EH (cell line): ENCODE data around the gene HOXD10.

Source experiments
- DNase-seq: peaks from one replicate; pipeline ENCODE4 v3.0.0-alpha.2; 2015; ENCODE audit warnings: low read depth

HOXD10 gene

DNA sequence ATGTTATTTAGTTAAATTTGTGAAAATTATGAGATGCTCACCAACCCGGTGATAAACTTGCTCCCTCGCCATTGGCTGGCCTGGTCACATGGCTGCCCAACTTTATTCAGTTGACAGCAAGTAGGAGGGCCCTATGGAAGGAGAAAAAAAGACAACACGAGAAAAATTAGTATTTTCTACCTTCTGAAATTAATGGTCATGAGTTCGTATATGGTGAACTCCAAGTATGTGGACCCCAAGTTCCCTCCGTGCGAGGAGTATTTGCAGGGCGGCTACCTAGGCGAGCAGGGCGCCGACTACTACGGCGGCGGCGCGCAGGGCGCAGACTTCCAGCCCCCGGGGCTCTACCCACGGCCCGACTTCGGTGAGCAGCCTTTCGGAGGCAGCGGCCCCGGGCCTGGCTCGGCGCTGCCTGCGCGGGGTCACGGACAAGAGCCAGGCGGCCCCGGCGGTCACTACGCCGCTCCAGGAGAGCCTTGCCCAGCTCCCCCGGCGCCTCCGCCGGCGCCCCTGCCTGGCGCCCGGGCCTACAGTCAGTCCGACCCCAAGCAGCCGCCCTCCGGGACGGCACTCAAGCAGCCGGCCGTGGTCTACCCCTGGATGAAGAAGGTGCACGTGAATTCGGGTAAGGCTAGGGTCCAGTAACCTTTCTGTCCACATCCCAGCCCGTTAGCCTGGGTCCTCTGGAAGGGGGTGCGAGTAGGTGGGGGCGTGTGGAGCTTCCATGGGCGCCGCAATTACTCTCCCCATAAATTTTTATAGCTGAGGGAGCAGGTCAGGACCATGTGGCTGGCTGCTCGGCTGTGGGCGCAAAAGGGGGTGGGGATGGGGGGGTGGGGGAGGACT is 35.1 kb downstream of the HOXD10 start, which contains the start of gene HOXD4:
Gene HOXD4, plus strand, starts transcription at position 109 of the 846 bp plus-strand sequence. Its CDS starts 84 bp downstream, at position 193.
- no peak for DNase-seq

DNA sequence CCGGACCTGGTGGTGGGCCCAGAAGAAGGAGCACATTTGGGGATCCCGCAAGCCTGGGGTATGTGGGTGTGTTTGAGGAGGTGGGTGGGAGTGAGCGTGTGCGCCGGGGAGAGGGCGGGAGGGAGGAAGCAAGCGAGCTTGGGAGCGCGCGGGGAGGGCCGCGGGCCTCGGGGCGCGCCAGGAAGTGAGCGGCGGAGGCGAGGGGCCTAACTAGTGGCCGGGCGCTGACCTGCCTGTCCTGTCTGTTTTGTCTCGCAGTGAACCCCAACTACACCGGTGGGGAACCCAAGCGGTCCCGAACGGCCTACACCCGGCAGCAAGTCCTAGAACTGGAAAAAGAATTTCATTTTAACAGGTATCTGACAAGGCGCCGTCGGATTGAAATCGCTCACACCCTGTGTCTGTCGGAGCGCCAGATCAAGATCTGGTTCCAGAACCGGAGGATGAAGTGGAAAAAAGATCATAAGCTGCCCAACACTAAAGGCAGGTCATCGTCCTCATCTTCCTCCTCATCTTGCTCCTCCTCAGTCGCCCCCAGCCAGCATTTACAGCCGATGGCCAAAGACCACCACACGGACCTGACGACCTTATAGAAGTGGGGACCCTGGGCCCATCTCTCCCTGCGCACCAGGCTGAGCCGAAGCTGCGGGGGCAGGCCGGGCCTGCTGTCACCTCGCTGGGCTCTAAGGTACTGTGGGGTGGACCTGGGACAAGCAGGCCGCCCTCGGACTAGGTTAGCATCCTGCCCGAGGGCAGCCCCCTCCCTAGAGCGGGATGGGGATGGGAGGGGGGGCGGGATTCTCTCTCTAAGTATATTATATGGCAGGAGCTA is 36.0 kb downstream of the HOXD10 start:
- DNase-seq, result no peak

DNA sequence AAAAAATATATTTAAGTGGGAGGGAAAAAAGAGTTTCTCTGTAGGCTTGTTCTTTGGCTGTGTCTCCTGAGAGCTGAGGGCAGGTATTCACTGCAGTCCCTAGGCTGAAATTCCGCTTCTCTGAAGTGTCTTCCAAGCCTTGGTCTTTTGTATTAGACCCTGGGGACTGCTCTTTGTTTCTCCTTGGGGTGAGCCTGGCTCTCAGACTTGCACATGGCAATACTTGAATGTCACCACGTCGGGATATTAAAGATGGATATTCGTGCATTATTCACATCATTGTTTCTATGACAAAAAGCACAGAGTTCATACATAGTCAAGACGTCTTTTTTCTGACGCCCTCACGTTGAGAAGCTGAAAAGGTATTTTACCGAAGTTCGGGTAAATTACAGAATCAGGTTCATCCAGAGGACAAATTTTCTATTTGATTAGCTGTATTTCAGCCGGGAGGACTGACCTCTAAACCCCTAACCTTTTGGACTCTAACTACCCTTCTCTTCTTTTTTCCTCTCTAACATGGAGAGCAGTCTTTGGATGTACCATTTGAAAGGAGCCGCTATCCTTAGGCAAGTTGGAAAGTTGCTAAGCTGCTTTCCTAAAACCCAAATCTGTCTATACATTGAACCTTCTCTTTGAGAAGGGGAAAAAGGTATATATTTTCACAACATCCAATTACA is 38.1 kb downstream of the HOXD10 start:
- no peak for DNase-seq

DNA sequence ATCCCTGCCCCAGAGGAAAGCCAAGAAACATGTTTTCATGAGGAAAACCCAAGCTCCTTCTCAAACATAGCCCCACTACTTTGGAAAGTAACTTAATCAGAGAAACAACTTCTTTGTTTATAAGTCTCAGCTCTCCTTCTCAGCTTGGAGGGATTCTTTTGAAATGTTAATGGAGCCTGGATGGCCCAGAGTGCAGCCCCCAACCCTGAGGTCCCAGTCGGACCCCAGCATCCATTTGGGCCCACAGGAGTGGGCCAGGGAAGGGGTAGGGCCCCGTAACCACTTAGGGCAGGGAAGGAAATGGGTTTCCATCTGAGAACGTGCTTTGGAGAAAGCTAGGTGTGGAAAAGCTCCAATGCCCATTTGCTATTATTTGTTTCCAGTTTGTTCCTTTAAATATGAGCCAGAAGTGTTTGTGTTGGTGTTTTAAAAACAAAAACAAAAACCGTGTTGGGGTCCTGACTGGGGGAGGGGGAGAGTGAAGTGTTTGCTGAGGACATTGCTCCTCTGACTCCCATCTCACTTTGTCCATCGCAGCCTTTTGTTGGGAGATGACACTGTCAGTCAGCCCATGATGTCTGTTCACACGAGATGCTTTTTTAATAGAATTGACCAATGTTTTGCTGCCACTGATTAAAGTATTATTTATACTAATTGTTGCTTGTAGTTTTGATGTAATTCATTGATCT is 38.9 kb downstream of the HOXD10 start:
- DNase-seq, result no peak

DNA sequence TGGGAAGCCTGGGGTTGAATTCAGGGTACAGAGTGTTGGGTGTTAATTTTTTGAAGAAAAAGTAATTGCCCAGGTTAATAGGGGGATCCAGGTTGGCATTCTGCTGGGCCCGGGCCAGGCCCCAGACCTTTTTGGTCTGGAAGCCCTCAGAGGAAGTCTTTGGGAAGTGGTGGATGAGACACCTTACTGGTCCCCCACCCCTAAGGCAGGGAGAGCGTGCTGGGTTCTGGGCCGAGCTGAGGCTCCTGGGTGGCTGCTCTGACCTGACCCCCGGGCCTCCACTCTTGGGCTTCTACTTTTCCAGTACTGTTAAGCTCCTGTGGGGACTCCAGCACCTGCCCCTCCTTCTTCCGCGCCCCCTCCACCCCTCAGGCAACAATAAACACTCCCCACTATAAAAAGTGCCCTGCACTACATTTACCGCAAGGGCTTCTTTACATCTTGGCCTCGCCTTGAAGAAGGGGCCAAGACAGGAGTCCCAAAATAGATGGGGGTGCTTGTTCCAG is 39.8 kb downstream of the HOXD10 start:
- no peak for DNase-seq

DNA sequence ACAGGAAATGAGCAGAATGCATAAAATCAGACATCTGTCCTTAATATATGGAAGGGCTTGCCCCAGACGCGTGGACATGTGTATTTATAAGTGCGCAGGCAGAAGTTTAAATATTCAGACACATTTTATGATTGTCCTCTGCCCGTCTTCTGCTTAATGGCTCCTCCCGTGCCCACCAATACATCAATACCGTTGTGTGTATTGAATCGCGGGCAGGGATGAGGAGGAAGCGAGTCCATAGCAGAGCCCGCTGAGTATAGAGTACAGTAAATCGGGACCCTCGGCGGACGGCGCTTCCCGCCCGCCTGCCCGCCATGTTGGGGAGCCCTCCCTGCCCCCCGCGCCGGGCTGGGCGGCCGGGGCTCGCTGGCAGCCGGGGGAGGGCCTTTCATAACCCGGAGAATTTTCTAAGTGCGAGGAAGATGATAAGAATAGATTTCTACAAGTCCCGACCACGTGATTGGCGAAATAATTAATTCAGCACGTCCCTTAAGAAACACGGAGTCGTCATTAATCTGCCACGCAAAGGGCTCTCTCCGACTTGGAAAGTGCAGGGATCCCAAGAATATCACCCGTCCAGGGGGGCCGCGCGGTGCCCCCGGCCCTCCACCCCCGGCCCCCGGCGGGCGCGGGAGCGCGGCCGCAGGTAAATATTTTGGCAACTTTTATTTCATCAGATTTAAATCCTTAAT is 40.4 kb downstream of the HOXD10 start, which contains the start of gene HOXD3:
Gene HOXD3, plus strand, starts transcription at position 501 of the 692 bp plus-strand sequence. CDS start 11,808 bp downstream, outside the sequence.
- no peak for DNase-seq

DNA sequence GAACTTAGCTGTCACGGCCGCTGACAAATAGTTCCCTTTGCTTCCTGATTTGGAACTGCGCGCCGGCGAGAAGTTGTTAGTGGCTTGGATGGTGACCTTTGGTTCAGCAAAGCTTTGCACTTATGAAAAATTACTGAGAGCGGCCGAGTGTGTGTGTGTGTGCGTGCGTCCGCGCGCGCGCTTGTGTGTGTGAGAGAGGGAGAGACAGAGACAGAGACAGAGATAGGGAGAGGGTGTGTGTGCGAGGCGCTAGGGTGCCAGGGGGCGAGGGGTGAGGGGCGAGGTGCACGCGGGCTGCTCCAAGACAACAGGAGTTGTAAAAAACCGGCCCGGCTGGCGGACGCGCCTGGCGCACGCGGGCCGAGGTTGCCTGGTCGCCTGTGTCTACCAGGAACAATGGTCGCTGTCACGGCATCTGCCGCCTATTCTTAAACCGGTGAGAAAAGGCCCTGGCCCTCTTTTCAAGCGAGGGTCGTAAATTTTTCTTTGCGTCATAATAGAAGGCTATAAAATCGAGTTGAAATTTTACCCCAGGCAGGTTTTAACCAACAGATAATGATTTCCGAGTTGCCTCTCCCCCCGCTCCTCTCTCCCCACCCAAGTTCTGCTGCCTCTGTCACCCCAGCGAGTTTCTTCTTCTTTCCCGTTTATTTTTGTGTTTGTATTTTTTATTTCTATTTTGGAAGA is 41.1 kb downstream of the HOXD10 start:
- DNase-seq, result no peak

DNA sequence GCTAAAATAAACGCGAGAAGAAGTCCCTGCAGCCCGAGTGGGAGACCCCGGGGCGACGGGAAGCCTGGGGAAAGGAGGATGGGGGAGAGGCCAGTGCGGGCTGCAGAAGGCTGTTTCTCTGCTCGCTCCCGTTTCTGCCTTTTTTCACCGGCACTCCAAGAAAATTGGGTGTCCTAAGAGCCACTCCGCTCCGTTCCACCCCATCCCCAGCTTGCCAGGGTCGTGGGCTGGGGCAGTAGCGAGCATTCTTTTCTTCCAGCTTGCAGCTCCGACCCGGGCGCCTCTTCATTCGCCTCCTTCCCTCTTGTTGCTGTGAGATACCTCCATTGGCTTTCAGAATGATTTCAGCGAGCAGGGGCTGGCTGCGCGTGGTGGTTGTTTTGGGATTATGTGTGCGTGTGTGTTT is 41.6 kb downstream of the HOXD10 start:
- no peak for DNase-seq

DNA sequence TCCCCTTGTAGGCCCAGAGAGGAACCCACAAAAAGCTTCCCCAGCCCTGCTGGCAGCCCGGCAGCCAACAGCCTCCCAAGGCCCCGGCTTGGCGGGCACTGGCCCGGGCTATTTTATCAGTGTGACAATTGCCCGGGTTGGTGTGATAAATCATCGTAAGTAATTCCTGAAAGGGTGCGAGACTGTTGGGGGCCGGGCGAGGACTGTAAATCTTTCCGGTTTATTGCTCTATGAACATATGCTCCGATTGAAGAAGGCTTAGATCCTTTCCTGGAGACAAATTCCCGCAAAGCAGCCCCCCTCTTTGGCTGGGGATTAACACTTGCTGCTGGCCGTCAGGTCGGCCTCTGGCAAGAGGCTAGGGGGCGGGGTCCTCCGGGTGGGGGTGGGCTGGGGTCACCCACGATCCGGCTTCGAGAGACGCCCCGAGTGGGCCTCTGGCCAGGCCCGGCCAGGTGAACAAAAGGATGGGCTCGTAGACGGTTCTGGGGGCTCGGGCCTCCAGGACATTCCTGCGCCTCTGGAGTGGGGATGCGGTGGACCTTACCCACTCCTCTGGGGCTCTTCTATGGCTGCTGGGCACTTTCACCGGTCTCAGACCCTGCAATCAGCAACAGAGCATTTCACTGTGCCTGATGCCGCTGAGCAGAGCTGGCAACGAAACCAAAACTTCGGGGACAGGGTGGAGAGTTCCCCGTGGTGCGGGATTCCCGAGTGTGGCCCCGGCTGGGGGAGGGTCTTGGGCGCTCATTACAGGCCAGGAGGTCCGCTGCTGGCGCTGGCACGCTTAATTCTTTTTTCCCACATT is 42.5 kb downstream of the HOXD10 start:
- DNase-seq, result no peak

DNA sequence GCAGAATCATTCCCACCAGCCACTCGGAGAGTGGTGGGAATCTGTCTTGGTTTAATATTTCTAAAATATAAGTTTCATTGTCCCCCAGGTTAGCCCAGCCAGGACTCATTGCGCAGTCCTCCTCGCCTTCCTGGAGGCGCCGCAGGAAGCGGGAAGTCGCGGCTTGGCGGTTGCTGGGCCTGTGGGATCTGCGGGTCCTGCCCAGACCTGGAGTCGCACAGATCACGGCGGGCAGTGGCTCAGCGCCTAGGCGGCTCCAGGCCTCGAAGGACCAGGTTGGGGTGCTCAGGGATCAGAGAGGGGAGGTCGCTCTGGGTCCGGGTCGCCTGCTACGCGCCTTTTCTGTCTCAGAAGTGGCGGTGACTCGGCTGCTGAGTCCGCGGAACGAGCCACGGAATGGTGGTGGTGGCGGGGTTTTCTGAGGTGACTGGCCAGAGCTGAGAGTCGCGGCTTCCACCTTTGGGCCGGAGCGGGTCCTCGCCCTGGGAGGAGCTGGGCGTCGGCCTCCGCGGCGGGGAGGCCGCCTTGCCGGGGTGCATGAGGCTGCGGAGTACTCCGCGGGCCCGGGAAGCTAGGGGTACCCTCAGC is 43.2 kb downstream of the HOXD10 start:
- no peak for DNase-seq

DNA sequence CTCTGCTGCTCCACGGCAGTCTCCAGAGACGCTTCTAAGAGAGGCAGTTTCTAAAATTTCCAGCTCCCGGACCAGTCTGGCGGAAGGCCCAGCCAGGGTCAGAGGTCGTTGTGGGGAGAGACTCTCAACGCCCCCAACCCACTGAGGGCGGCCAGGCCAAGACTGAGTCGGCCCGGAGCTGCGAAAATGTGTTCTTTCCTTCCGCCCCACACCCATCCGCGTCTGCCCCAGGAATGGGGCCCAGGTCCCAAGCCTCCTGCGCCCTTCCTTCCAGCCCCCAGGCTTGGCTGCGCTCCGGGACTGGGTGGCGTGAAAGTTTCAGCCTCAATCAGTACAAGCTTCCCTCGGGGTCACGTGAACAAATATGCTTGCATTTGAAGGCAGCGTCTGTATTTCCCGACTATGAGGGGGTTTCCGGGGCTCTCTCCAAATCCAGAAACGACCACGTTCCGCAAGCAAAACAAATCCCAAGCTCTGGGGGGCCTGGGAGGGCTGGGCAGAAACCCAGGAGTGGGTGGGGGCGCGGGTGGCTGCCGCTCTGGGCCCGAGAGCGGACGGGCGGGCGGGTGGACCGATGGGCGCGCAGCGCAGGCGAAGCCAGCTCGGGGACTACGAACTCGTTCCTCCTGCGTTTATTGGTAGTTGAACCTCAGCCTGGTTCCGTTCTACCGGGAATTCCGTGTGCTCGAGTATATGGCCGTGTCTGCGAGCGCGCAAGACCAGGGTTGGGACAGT is 43.8 kb downstream of the HOXD10 start:
- DNase-seq, result no peak

DNA sequence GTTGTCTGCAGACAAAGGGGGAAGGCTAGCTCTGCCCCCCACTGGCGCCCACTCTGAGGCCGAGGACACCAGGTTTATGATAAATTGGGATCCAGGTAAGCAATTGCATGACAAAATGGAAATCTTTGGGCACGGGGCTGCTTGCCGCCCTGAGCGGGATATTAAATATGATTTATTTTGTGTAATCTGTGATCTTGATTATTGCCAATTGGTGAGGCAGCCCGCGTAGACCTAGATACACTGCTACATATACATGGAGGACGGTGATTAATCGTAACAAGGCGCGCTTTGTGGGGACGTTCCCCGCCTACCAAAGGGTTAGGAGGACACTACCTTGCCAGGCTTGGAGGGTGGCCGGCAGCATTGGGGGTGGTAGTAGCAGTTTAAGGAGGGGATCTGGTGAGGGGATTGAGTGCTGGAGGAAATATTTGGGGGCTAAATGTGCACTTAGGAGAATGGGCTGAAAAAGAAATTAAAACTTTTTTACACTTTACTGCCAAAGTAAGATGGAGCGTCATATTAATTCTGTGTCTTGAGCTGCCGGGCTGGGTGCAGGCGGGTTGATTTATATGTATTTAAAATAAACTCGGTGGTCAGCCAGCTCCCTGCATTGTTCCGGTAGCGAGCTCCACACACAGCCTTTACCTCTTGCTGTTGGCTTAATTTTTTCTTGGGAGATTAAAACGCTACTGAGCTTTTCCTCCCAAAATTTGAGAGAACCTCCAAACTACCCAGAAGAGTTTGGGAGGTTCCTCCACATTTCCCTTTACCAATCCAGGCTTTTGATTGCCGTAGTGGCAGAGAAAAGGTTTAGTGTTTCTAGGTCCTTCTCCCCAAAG is 44.6 kb downstream of the HOXD10 start:
- DNase-seq, result no peak

DNA sequence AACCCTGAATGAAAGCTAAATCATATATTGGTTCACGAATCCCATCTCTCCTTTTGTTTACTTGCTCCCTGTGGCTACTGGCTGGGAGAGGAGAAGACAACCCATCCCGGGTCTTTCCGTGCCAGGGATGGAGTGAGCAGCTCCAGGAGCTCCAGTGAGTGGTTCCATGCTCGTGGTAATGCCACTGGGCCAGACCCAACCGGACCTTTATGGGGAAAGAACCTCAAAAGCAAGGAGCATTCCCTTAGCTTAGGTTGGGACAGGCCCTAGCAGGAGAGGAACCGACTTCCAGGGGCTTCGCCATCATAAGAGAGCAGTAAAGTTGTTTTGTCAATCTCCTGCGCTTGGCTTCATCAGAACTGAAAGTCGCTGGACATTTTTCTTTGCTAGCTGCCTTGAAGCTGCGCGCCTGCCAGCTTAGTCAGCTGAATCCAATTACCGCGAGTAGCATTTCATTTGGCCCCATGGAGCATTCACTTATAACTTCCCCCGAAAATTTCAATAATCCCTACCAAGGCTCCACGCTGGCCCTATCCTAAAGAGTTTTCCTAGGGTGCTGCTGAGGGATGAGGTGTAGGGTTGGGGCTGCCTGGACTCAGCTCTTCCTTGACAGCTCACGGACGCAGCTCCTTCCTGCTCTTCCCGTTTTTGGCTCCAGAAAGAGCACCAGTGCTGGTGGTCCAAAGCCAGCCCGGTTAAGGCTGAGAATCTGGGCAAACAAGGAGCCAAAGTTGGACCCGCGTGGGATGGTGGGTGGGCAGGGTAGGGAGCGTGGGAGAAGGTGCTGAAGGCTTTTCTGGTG is 45.4 kb downstream of the HOXD10 start:
- peak; percentile 59 for DNase-seq

DNA sequence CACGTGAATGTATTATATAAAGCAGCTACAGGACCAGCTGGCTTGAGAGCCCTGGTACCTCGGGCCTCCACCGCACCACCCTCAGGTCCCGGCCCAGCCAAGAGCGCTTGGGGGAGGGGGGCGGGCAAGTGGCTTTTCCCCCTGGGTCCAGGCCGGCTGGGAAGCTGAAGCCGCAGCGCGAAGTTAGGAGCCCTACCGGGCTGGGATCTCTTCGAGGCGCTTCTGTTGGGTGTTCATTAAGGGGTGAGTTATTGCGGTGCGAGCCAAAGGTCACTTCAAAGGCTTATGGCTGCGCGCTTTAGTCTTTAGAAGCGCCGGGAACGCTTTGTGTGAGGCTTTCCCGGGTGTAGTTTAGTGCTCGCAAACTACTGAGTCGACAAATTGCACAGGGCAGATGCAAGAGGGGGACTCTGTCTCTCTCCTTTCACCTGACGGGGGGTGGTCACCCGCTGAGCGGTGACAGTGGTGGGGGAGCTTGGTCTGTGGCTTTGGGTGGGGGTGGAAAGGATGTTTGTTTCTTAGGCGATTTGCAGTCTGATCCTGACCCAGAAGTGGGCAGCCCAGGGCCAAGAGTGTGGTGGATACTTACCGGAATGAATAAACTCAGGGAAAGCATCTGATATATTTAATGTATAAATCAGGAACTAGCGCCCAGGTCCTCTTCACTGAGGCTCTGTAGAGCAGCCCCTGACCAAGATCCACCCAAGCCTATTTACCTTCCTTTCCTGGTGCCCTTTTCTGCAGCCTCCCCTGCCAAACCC is 46.5 kb downstream of the HOXD10 start:
- DNase-seq, result no peak

DNA sequence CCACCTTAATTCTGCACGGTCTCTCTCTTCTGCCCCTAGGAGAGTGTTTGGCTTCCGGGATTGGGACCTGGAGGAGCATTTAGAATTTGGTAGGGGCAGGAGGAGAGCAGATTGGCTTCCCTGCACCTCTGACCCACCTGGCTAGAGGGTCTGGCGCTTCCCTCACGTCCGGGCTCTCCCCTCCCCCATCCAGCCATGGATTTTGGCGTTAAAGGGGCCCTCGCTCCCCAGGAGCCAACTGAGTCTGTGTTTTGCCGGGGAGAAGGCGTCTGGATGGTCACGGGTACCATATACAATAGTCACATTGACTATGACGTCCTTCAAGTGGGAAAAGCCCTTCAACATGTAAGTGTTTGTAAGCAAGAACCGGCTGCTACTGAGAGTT is 47.1 kb downstream of the HOXD10 start:
- no peak for DNase-seq

DNA sequence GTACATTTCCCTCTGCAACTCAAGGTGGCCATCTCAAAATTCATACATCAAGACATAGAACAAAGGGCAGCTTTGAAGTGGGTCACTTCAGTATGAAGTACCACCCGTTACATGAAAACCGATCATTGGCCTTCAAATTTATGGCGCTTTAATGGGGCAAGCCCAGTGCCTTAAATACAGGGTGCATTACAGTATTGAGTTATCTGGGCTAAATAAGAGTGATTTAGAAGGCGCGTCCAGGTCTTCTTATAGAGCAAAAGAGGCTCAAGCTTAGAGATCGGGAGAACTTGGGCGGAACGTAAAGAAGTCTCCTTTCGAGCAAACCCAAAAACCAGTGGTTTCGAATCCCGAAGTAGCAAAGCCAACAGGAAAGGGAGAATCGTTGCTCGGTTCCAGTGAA is 47.6 kb downstream of the HOXD10 start:
- no peak for DNase-seq
